GM23248 (cell line): Measurements from ENCODE around the gene HES2. TPM values are rescaled to one million over a fixed set of nuclear protein-coding genes. Genes with fewer than 3 reads are reported as not detected.

ENCODE experiments used
- DNase-seq: peaks from one replicate; pipeline ENCODE4 v3.0.0-alpha.2; 2015
- H2AFZ ChIP-seq: fragments of 200-600 bp; sonication (generic); 2 replicates; pipeline ENCODE4 v1.6.1; 2016; ENCODE audit warnings: antibody characterized with exemption
- H3F3A ChIP-seq: fragments of 200-600 bp; sonication (generic); 2 replicates; pipeline ENCODE4 v1.6.1; 2016; ENCODE audit warnings: mild to moderate bottlenecking, antibody characterized with exemption, mixed run types; ENCODE audit not compliant: insufficient read depth
- H3K27ac ChIP-seq: fragments of 200-600 bp; sonication (generic); 2 replicates; pipeline ENCODE4 v1.5.1; 2016; ENCODE audit warnings: mild to moderate bottlenecking
- H3K27me3 ChIP-seq: fragments of 200-600 bp; sonication (generic); replicated peaks from 2 replicates; pipeline ENCODE4 v1.6.1; 2016; ENCODE audit warnings: mild to moderate bottlenecking; ENCODE audit not compliant: insufficient read depth
- H3K36me3 ChIP-seq: fragments of 200-600 bp; sonication (generic); 2 replicates; pipeline ENCODE4 v1.6.1; 2016; ENCODE audit warnings: low read depth, mild to moderate bottlenecking
- H3K4me1 ChIP-seq: fragments of 200-600 bp; sonication (generic); 2 replicates; pipeline ENCODE4 v1.6.1; 2016; ENCODE audit warnings: mild to moderate bottlenecking; ENCODE audit not compliant: insufficient read depth
- H3K4me2 ChIP-seq: fragments of 200-600 bp; sonication (generic); one replicate; pipeline ENCODE4 v1.6.1; 2016; ENCODE audit warnings: mild to moderate bottlenecking; ENCODE audit not compliant: unreplicated experiment
- H3K4me3 ChIP-seq: fragments of 200-600 bp; sonication (generic); 2 replicates; pipeline ENCODE4 v1.5.1; 2016; ENCODE audit warnings: mild to moderate bottlenecking
- H3K79me2 ChIP-seq: fragments of 200-600 bp; sonication (generic); 2 replicates; pipeline ENCODE4 v1.6.1; 2016; ENCODE audit warnings: mild to moderate bottlenecking; ENCODE audit not compliant: insufficient read depth
- H3K9ac ChIP-seq: fragments of 200-600 bp; sonication (generic); 2 replicates; pipeline ENCODE4 v1.6.1; 2016; ENCODE audit warnings: mild to moderate bottlenecking
- H3K9me2 ChIP-seq: fragments of 200-600 bp; sonication (generic); 2 replicates; pipeline ENCODE4 v1.6.1; 2016; ENCODE audit warnings: mixed run types, mild to moderate bottlenecking, moderate library complexity; ENCODE audit not compliant: insufficient read depth
- H3K9me3 ChIP-seq: fragments of 200-600 bp; sonication (generic); one replicate; pipeline ENCODE4 v1.6.1; 2017; ENCODE audit warnings: low read depth
- H4K20me1 ChIP-seq: fragments of 200-600 bp; sonication (generic); 2 replicates; pipeline ENCODE4 v1.6.0; 2016; ENCODE audit not compliant: insufficient read depth
- EZH2 ChIP-seq: fragments of 200-600 bp; sonication (generic); IDR thresholded peaks from 2 replicates; pipeline ENCODE4 v1.6.1; 2018; ENCODE audit warnings: antibody characterized with exemption, mild to moderate bottlenecking; ENCODE audit not compliant: insufficient read depth, poor library complexity, severe bottlenecking
- EZH2phosphoT487 ChIP-seq: fragments of 200-600 bp; sonication (generic); IDR thresholded peaks from 2 replicates; pipeline ENCODE4 v1.6.1; 2018; ENCODE audit warnings: antibody characterized with exemption, moderate library complexity, mild to moderate bottlenecking, low read depth; ENCODE audit not compliant: insufficient read depth
- WGBS, 2 experiments: methylation state at CpG; one replicate each; pipeline ENCODE4 v1.1.6; 2015 to 2017; ENCODE audit warnings: low lambda C conversion rate in 2 of 2, low coverage in 1 of 2; ENCODE audit errors: missing lambda C conversion rate in 2 of 2; 5-methylcytosine and 5-hydroxymethylcytosine counted together
- in situ Hi-C: fragments of 300-500 bp; cut with MboI; formaldehyde crosslinking; loops from 2 replicates; pipeline ENCODE4 v1.15.0; 2020
- polyA plus RNA-seq: library from polyadenylated mRNA; unstranded; fragments of >200 nt; fragmentation: Nextera tagmentation; extraction: Ambion mirVana; gene quantifications from 2 replicates; pipeline ENCODE4 v1.2.1, GENCODE V29; 2016
- total RNA-seq: library from RNA; depleted of rRNA; stranded (reverse); fragments of >200 nt; shearing (Covaris generic); gene quantifications from 2 replicates; pipeline ENCODE4 v1.2.3, GENCODE V29; 2014; rRNA removed

The HES2 gene
- total RNA-seq (not detected in 2 replicates), polyA plus RNA-seq (not detected in 2 replicates)

DNA sequence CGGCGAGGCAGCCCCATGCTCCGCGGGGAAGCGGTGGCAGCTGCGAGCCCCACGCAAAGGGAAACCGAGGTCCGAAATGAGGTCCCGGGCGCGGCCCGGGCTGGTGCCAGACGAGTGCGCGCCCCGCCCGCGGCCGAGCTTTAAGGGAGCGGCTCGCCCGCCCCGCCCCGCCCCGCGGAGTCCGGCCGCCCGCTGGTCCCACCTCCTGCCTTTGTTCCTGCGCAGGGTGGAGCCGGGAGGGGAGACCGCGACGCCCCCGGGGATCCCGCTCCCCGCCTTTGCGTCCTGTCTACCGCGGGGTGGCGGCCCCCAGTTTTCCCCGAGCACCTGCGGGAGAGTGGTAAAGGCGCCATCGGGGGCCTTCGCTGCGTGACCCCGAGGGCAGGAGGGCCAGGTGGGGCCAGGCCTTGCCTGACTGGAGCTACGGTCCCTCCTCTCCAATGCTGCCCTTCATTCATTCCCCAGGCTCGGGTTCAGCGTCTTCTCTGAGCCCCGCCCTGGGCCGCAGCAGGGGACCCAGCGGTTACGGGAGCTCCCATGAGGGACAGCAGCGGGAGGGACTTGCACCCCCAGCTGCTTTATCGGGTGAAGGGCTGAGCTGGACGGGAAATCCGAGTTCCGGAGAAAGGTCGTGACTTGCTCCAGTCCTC is at the start of gene HES2:
TSS of gene HES2 (minus strand) at position 116 of the 650 bp plus-strand sequence. CDS start at position 17, 99 bp downstream.
- peak; percentile 89 for TF ChIP-seq EZH2
- no peak for TF ChIP-seq EZH2phosphoT487
- Histone ChIP-seq H3K4me2 (peak within 1 kb of the TSS; percentile 39), H4K20me1 (no peaks in the 10 kb centered on the region), H3K27ac (no peak within 1 kb of the TSS), H2AFZ (0 out of 2 replicates have a peak within 1 kb of the TSS, but pooled peaks have one; percentile 19), H3K27me3 (peaks cover 78% of the 10 kb centered on the region), H3F3A (0 out of 2 replicates have a peak, but pooled peaks cover 3% of the 10 kb centered on the region), H3K9me3 (no peaks in the 10 kb centered on the region), H3K4me3 (peak within 1 kb of the TSS; percentile 43; the same call in 1 of the 2 replicates), H3K36me3 (no peaks in the 10 kb centered on the region), H3K9ac (no peak within 1 kb of the TSS), H3K79me2 (no peaks in the 10 kb centered on the region), H3K4me1 (peaks cover 11% of the 10 kb centered on the region), H3K9me2 (no peaks in the 10 kb centered on the region)
- WGBS, 2 experiments = 2 to 4% methylated on average over 31 to 56 of the region's 62 CpGs
- in situ Hi-C loops = no loop called here
- DNase-seq = peak; percentile 48

- Histone ChIP-seq H3K9ac (no peak overlapping the region), H3K27me3 (no peaks in the 10 kb centered on the region), H2AFZ (no peak overlapping the region), H3F3A (no peaks in the 10 kb centered on the region), H3K4me1 (no peaks in the 10 kb centered on the region), H3K27ac (no peak overlapping the region), H3K4me3 (no peak overlapping the region), H3K36me3 (no peaks in the 10 kb centered on the region), H4K20me1 (no peaks in the 10 kb centered on the region), H3K4me2 (no peak overlapping the region), H3K9me3 (no peaks in the 10 kb centered on the region), H3K9me2 (no peaks in the 10 kb centered on the region), H3K79me2 (no peaks in the 10 kb centered on the region)
- no peak for DNase-seq
- in situ Hi-C loops = no loop called here
- WGBS, 2 experiments = 82 to 86% methylated on average over 13 of the region's 13 CpGs
- TF ChIP-seq EZH2 = no peak
- TF ChIP-seq EZH2phosphoT487 = no peak
Observed at GRCh38 chr1:6468729-6469461, 49.2 kb upstream of the HES2 start.

GRCh38 chr1:6467744-6468688 is 48.3 kb upstream of the HES2 start:
- 87 to 95% methylated on average over 25 to 28 of the region's 30 CpGs for WGBS, 2 experiments
- H3K9me2 ChIP-seq = no peaks in the 10 kb centered on the region
- in situ Hi-C loops = no loop called here
- H3K27ac ChIP-seq = no peak overlapping the region
- no peaks in the 10 kb centered on the region for H3K36me3 ChIP-seq
- no peak for TF ChIP-seq EZH2phosphoT487
- TF ChIP-seq EZH2 = no peak
- H3K9ac ChIP-seq = no peak overlapping the region
- no peak for DNase-seq
- no peak overlapping the region for H3K4me2 ChIP-seq
- H3K4me3 ChIP-seq = no peak overlapping the region
- no peaks in the 10 kb centered on the region for H4K20me1 ChIP-seq
- no peaks in the 10 kb centered on the region for H3F3A ChIP-seq
- no peaks in the 10 kb centered on the region for H3K79me2 ChIP-seq
- H3K9me3 ChIP-seq = no peaks in the 10 kb centered on the region
- H3K27me3 ChIP-seq = no peaks in the 10 kb centered on the region
- no peaks in the 10 kb centered on the region for H3K4me1 ChIP-seq
- H2AFZ ChIP-seq = no peak overlapping the region

GRCh38 chr1:6467224-6467623 is 47.5 kb upstream of the HES2 start:
- H3K4me2 ChIP-seq = no peak overlapping the region
- H3K36me3 ChIP-seq = no peaks in the 10 kb centered on the region
- H3K9ac ChIP-seq = no peak overlapping the region
- H3K27ac ChIP-seq = no peak overlapping the region
- H2AFZ ChIP-seq = no peak overlapping the region
- no peaks in the 10 kb centered on the region for H3K9me3 ChIP-seq
- H3F3A ChIP-seq = no peaks in the 10 kb centered on the region
- 93 to 97% methylated on average over 12 of the region's 12 CpGs for WGBS, 2 experiments
- no peak for TF ChIP-seq EZH2phosphoT487
- no peaks in the 10 kb centered on the region for H3K4me1 ChIP-seq
- H4K20me1 ChIP-seq = no peaks in the 10 kb centered on the region
- no peaks in the 10 kb centered on the region for H3K9me2 ChIP-seq
- in situ Hi-C loops = no loop called here
- no peaks in the 10 kb centered on the region for H3K27me3 ChIP-seq
- no peak overlapping the region for H3K4me3 ChIP-seq
- DNase-seq = no peak
- H3K79me2 ChIP-seq = no peaks in the 10 kb centered on the region
